MM.1S (cell line): Measurements from ENCODE around the gene SPAG16.

ENCODE experiments used
- DNase-seq: peaks from one replicate; pipeline ENCODE4 v3.0.0-alpha.2; 2015
- H2AFZ ChIP-seq: fragments of 300-600 bp; sonication (generic); 2 replicates; pipeline ENCODE4 v1.6.0; 2016; ENCODE audit warnings: antibody characterized with exemption, low read length
- H3F3A ChIP-seq: fragments of 300-600 bp; sonication (generic); 2 replicates; pipeline ENCODE4 v1.6.1; 2016; ENCODE audit warnings: mild to moderate bottlenecking, antibody characterized with exemption, low read length, moderate library complexity, mixed read lengths; ENCODE audit not compliant: insufficient read depth
- H3K27ac ChIP-seq: fragments of 300-600 bp; sonication (generic); 2 replicates; pipeline ENCODE4 v1.5.1; 2016; ENCODE audit warnings: mild to moderate bottlenecking, low read length
- H3K27me3 ChIP-seq: fragments of 300-600 bp; sonication (generic); replicated peaks from 2 replicates; pipeline ENCODE4 v1.6.0; 2016; ENCODE audit warnings: low read length; ENCODE audit not compliant: insufficient read depth
- H3K36me3 ChIP-seq: fragments of 300-600 bp; sonication (generic); replicated peaks from 2 replicates; pipeline ENCODE4 v1.6.1; 2016; ENCODE audit warnings: mild to moderate bottlenecking, low read length, mixed read lengths; ENCODE audit not compliant: insufficient read depth
- H3K4me1 ChIP-seq: fragments of 300-600 bp; sonication (generic); 2 replicates; pipeline ENCODE4 v1.6.1; 2016; ENCODE audit warnings: low read length, mixed read lengths
- H3K4me2 ChIP-seq: fragments of 300-600 bp; sonication (generic); 2 replicates; pipeline ENCODE4 v1.6.0; 2016; ENCODE audit warnings: low read depth, low read length
- H3K4me3 ChIP-seq: fragments of 300-600 bp; sonication (generic); 2 replicates; pipeline ENCODE4 v1.5.1; 2016; ENCODE audit warnings: low read length, mixed read lengths
- H3K79me2 ChIP-seq: fragments of 300-600 bp; sonication (generic); 2 replicates; pipeline ENCODE4 v1.6.1; 2016; ENCODE audit warnings: mixed run types, low read length, mixed read lengths
- H3K9ac ChIP-seq: fragments of 300-600 bp; sonication (generic); 2 replicates; pipeline ENCODE4 v1.6.1; 2016; ENCODE audit warnings: low read length, mixed read lengths
- H3K9me2 ChIP-seq: fragments of 300-600 bp; sonication (generic); replicated peaks from 2 replicates; pipeline ENCODE4 v1.6.1; 2016; ENCODE audit warnings: mild to moderate bottlenecking, low read length, mixed read lengths; ENCODE audit not compliant: insufficient read depth
- H3K9me3 ChIP-seq: fragments of 300-600 bp; sonication (generic); replicated peaks from 2 replicates; pipeline ENCODE4 v1.6.1; 2016; ENCODE audit warnings: mild to moderate bottlenecking, low read length, mixed read lengths; ENCODE audit not compliant: insufficient read depth
- H4K20me1 ChIP-seq: fragments of 300-600 bp; sonication (generic); 2 replicates; pipeline ENCODE4 v1.6.1; 2016; ENCODE audit warnings: mild to moderate bottlenecking, low read length, moderate library complexity, mixed read lengths; ENCODE audit not compliant: insufficient read depth
- EZH2 ChIP-seq: fragments of 300-600 bp; sonication (generic); optimal IDR thresholded peaks from 2 replicates; pipeline ENCODE3; 2017; ENCODE audit warnings: low read depth, mild to moderate bottlenecking, antibody characterized with exemption, low read length, mixed read lengths
- EZH2phosphoT487 ChIP-seq: fragments of 300-600 bp; sonication (generic); IDR thresholded peaks from 2 replicates; pipeline ENCODE4 v1.6.1; 2018; ENCODE audit warnings: antibody characterized with exemption, low read length
- TF ChIP-seq, protein P1 (sequence below): fragments of 300-600 bp; sonication (generic); IDR thresholded peaks from 2 replicates; pipeline ENCODE4 v1.5.1; 2016; ENCODE audit warnings: antibody characterized with exemption, low read length, mixed read lengths

Gene SPAG16

GRCh38 chr2:214410918-214411554, 1126.8 kb downstream of the SPAG16 start, which contains the start of gene VWC2L:
VWC2L (plus strand) TSS chr2:214411054; CDS start chr2:214414194, 3,140 bp downstream.
- no peak within 1 kb of the TSS for H3K4me3 ChIP-seq
- H3K36me3 ChIP-seq = no peaks in the 10 kb centered on the region
- no peak within 1 kb of the TSS for H2AFZ ChIP-seq
- no peak within 1 kb of the TSS for H3K27ac ChIP-seq
- no peaks in the 10 kb centered on the region for H3K9me3 ChIP-seq
- no peaks in the 10 kb centered on the region for H3F3A ChIP-seq
- no peak within 1 kb of the TSS for H3K4me2 ChIP-seq
- H3K27me3 ChIP-seq = no peaks in the 10 kb centered on the region
- H3K9ac ChIP-seq = no peak within 1 kb of the TSS
- H4K20me1 ChIP-seq = no peaks in the 10 kb centered on the region
- no peaks in the 10 kb centered on the region for H3K4me1 ChIP-seq
- TF ChIP-seq EZH2 (no peak), EZH2phosphoT487 (no peak)
- TF ChIP-seq, protein P1, sequence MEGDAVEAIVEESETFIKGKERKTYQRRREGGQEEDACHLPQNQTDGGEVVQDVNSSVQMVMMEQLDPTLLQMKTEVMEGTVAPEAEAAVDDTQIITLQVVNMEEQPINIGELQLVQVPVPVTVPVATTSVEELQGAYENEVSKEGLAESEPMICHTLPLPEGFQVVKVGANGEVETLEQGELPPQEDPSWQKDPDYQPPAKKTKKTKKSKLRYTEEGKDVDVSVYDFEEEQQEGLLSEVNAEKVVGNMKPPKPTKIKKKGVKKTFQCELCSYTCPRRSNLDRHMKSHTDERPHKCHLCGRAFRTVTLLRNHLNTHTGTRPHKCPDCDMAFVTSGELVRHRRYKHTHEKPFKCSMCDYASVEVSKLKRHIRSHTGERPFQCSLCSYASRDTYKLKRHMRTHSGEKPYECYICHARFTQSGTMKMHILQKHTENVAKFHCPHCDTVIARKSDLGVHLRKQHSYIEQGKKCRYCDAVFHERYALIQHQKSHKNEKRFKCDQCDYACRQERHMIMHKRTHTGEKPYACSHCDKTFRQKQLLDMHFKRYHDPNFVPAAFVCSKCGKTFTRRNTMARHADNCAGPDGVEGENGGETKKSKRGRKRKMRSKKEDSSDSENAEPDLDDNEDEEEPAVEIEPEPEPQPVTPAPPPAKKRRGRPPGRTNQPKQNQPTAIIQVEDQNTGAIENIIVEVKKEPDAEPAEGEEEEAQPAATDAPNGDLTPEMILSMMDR = no peak
- no peaks in the 10 kb centered on the region for H3K79me2 ChIP-seq
- H3K9me2 ChIP-seq = no peaks in the 10 kb centered on the region
- peak; percentile 71 for DNase-seq

DNA sequence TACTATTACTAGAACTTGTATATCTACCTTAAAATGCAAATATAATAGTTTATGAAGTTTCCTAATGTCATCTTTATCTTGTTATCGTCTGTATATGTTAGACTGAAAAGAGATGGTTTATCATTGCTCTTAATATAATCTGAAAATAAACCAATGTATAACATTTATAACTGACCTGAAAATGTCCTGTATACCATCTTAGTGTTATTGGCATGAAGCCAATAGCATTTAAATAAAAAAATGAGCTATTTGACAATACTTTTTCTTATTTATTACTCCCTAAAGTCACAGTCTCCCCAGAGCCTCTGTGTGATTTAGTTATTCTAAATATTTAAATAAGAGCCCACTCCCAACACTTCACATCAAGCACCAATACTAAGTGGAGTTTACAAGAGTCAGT, 1128.4 kb downstream of the SPAG16 start:
- Histone ChIP-seq H3K79me2 (no peaks in the 10 kb centered on the region), H3K9me2 (no peaks in the 10 kb centered on the region), H4K20me1 (no peaks in the 10 kb centered on the region), H3K4me3 (no peak overlapping the region), H3K4me2 (no peak overlapping the region), H3K27me3 (no peaks in the 10 kb centered on the region), H3K9me3 (no peaks in the 10 kb centered on the region), H2AFZ (no peak overlapping the region), H3K9ac (no peak overlapping the region), H3K4me1 (no peaks in the 10 kb centered on the region), H3K36me3 (no peaks in the 10 kb centered on the region), H3K27ac (no peak overlapping the region), H3F3A (no peaks in the 10 kb centered on the region)
- no peak for DNase-seq
- TF ChIP-seq EZH2 (no peak), EZH2phosphoT487 (no peak)
- TF ChIP-seq, protein P1 = no peak

- Histone ChIP-seq H3K27ac (no peak overlapping the region), H3K36me3 (no peaks in the 10 kb centered on the region), H3K79me2 (no peaks in the 10 kb centered on the region), H3K9me2 (no peaks in the 10 kb centered on the region), H4K20me1 (no peaks in the 10 kb centered on the region), H3K27me3 (no peaks in the 10 kb centered on the region), H3F3A (no peaks in the 10 kb centered on the region), H3K4me3 (no peak overlapping the region), H3K4me1 (no peaks in the 10 kb centered on the region), H3K9ac (no peak overlapping the region), H3K4me2 (no peak overlapping the region), H3K9me3 (no peaks in the 10 kb centered on the region), H2AFZ (no peak overlapping the region)
- TF ChIP-seq EZH2phosphoT487 (no peak), EZH2 (no peak)
- TF ChIP-seq, protein P1 = no peak
- DNase-seq = no peak
Measured at GRCh38 chr2:214436470-214436869, 1152.2 kb downstream of the SPAG16 start.
